DMS53 (cell line): ENCODE results near the gene CCDC74A.
"Not testable (repeated sequence)": the region's sequence is repeated elsewhere in the genome, so short reads cannot be mapped to it uniquely, and the experiment has no call there.

Experiments
- DNase-seq: peaks from one replicate; lab custom pipeline; 2025; lab: John Stamatoyannopoulos, UW

Gene CCDC74A

DNA sequence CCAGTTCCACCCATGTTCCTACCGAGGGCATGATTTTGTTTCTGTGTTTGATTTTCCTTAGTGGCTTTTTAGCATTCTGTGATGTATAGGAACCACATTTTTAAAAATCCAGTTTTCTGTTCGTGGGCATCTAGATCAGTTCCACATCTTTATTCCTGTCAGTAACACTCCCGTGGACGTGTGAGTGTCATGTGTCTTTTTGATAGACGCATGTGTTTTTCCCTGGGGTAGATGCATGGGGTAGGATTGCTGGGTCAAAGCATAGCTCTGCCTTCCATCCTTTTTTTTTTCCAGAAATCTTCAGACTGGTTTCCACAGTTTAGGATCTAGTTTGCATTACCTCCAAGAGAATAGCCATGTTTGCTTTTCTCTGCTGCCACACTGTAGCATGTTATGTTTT, 38.7 kb downstream of the CCDC74A start:
- no peak for DNase-seq

- no peak for DNase-seq
Measured at GRCh38 chr2:131567891-131568290, 40.2 kb downstream of the CCDC74A start.

- DNase-seq = not testable (repeated sequence)
Measured at GRCh38 chr2:131568401-131568800, 40.7 kb downstream of the CCDC74A start.

GRCh38 chr2:131572175-131572574, 44.5 kb downstream of the CCDC74A start:
- DNase-seq = no peak

DNA sequence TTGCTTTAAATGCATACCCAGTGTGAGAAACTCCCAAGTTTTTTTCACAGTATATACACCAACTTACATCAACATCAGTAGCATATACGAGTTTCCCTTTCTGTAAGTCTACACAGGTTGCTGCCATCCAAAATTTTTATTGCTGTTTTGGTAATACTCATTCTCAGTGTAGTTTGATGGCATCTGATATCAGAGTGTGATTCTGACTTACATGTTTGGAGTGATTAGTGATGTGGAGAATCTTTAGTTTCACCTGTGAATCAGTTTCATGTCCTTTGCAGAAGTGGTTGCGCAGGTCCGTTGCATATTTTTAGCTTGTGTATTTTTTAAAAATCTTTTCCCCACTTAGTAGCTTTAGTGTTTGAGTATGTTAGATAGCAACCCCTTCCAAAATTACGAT, 50.1 kb downstream of the CCDC74A start:
- DNase-seq = no peak

GRCh38 chr2:131580187-131580586, 52.5 kb downstream of the CCDC74A start:
- DNase-seq = no peak
